ENCODE measurements around the gene PAPOLA.
"Not testable (repeated sequence)": the region's sequence is repeated elsewhere in the genome, so short reads cannot be mapped to it uniquely, and the experiment has no call there.

The PAPOLA gene

DNA sequence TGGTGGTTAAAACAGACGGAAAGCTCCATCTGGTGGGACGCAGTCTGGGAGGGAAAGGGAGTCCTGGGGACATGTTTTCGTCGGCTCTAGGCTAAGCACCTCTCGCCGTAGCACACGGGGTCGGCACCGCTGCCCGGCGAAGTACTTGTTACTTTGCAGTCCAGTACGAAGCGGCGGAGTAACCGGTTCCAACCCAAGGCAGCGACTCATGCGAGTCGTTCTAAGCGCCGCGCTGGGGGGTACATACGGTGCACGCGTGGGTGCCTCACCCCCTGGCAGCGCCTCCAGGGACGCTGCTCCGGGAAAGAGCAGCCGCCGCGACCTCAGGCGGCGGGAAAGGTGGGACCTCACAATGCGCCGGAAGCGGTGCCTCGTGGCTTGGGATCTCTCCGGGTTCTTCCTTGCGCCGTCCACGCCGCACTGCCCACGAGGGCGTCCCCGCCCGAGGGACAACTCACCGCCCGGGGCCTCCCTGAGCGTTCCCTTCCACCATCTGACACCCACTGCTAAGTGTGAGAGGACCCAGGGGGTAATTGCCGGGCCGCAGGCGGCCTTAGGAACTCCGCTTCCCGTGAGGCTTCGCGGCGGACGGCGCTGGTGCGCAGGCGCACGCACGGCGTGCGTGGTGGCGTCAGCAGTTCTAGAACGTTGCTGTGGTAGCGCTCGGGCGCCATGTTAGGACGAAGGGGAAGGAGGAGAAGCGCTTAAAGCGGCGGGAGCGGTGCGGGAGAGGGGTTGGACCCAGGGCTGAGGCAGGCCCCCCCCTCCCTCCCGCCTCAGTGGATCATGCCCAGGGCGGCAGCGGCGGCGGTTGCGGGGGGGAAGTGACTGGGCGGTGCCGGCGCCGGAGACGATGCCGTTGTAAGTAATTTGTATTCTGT lies at the start of gene PAPOLA:
TSS of gene PAPOLA (plus strand) at position 643 of the 881 bp plus-strand sequence. CDS start at position 854, 211 bp downstream.
- Mint-ChIP-seq H3K27ac (peak within 1 kb of the TSS; percentile 96), H3K27me3 (no peaks in the 10 kb centered on the region), H3K4me1 (peaks cover 54% of the 10 kb centered on the region), H3K36me3 (peaks cover 28% of the 10 kb centered on the region), H3K9me3 (no peaks in the 10 kb centered on the region), H3K4me3 (peak within 1 kb of the TSS; percentile 96)
- peak; percentile 96 for ATAC-seq

DNA sequence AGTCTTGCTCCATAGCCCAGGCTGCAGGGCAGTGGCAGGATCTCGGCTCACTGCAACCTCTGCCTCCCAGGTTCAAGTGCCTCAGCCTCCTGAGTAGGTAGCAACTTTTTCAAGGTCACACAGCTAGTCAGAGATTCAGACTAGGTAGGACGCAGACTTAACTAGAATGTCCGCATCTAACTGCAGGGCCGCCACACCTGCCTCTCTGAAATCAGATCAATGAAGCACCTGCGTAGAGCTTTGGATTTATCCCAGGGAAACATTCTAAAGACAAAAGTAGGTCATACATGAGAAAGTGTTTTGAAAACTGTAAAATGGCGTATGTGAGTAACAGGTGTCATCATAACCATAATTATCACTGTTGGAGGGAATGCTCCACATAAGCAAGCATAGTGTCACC lies 49.5 kb upstream of the PAPOLA start:
- H3K4me1 Mint-ChIP-seq, result no peaks in the 10 kb centered on the region
- no peaks in the 10 kb centered on the region for H3K36me3 Mint-ChIP-seq
- H3K9me3 Mint-ChIP-seq, result no peaks in the 10 kb centered on the region
- no peaks in the 10 kb centered on the region for H3K27me3 Mint-ChIP-seq
- no peak overlapping the region for H3K4me3 Mint-ChIP-seq
- no peak overlapping the region for H3K27ac Mint-ChIP-seq
- no peak for ATAC-seq

DNA sequence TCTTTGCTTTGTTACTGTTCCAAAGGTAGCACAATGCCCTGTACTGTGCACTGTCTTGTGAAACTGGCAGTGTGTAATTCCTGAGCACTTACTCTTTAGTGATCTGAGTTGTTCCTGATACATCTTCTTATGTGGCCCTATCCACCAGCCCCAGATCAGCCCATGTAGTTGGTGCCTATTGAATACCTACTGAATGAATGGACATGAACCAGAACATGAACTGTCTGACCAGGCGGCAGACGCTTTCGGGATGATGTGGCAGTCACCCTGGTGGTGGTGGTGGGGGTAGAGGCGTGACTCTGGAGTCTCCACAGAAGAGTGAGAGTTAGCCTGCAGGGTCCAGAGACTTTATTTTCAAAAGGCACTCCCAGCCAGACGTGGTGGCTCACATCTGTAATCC lies 46.6 kb upstream of the PAPOLA start:
- Mint-ChIP-seq H3K9me3 (no peaks in the 10 kb centered on the region), H3K4me3 (no peak overlapping the region), H3K27ac (no peak overlapping the region), H3K4me1 (no peaks in the 10 kb centered on the region), H3K27me3 (no peaks in the 10 kb centered on the region), H3K36me3 (no peaks in the 10 kb centered on the region)
- no peak for ATAC-seq

DNA sequence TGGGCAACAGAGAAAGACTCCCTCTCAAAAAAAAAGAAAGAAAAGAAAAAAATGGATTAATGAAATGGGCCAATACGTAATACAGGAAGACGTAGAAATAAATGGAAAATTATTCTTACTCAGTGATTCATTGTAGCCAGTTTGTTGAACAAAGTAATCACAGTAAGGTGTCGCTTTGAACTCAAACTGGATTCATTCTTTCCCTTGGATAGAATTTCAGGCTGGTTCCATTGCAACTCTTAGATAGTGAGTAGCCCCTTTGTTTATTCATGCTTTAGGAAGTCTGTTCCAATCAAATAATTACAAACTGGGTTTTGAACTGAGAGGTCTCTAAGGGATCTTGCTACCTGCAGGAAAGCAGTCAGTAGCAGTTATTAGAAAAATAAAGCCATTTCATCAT lies 42.3 kb upstream of the PAPOLA start:
- ATAC-seq, result no peak
- no peak overlapping the region for H3K27ac Mint-ChIP-seq
- no peak overlapping the region for H3K4me3 Mint-ChIP-seq
- no peaks in the 10 kb centered on the region for H3K36me3 Mint-ChIP-seq
- no peaks in the 10 kb centered on the region for H3K4me1 Mint-ChIP-seq
- H3K9me3 Mint-ChIP-seq, result no peaks in the 10 kb centered on the region
- H3K27me3 Mint-ChIP-seq, result no peaks in the 10 kb centered on the region

DNA sequence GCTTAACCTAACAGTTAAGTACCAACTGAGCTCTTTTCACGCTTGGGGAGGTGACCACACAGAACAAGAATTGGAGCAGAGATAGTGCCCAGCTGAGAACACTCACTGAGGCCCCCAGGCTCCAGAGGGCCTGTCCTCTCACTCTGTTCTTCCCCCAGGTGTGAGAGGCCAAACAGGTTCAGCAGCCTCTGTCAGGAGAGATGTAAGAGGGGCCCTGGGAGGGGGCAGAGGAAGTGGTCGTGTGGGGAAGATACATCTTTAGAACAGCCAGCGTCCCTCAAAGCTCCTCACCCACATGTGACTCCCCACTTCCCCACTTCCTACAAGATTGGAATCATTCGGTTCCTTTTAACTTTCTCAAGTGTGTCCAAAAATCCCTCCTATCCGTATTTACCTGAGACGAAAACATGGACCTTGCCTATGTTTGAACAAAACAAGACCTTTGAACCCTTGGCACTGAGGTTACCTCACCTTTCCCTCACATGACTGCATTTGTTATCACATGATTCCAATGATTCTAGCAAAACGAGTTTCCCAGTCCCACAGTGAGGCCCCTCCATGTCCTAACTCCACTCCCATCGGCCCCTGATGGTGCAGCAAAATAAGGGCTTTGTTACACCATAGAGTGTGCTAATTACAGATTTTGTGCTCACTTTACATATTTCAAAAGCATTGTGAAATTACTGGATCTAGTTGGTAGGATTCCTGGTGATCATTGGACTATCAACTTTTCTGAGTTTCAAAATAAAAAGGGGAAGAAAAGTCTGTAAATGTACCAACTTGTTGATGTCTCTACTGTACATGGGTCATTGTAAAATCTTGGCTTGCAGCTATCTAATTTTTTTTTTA lies 40.0 kb upstream of the PAPOLA start:
- Mint-ChIP-seq H3K4me1 (no peaks in the 10 kb centered on the region), H3K9me3 (no peaks in the 10 kb centered on the region), H3K27me3 (no peaks in the 10 kb centered on the region), H3K36me3 (no peaks in the 10 kb centered on the region), H3K4me3 (no peak overlapping the region), H3K27ac (no peak overlapping the region)
- ATAC-seq, result no peak

DNA sequence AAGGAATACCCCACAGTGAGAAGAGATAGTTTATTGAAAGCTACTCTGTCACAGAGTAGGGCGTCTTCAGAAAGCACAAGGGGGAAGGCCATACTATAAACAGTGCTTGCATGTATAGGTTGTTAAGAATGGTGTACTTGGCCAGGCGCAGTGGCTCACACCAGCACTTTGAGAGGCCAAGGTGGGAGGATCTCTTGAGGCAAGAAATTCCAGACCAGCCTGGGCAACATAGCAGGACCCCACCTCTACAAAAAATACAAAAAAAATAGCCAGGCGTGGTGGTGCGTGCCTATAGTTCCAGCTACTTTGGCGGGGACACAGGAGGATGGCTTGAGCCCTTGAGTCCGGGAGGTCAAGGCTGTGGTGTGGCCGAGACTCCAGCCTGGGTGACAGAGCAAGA lies 38.0 kb upstream of the PAPOLA start:
- Mint-ChIP-seq H3K27me3 (no peaks in the 10 kb centered on the region), H3K4me1 (no peaks in the 10 kb centered on the region), H3K9me3 (no peaks in the 10 kb centered on the region), H3K4me3 (no peak overlapping the region), H3K27ac (no peak overlapping the region), H3K36me3 (no peaks in the 10 kb centered on the region)
- no peak for ATAC-seq

DNA sequence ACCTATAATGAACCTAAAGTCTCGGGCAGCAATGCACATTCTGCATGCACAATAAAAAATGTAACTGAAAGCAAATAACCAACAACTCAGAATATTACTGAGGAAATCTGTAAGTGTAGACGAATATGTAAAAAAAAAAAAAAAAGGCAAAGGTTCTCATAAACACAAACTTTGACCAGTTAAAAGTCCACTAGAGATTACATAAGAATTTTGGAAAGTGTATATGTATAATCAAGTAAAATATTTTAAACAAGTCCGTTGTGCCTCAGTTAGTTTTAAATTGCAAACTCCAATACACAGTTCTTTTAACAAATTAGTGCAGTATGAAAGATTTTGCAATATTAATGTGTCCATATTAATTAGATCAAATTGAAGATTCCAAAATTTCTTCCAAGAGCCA lies 35.3 kb upstream of the PAPOLA start:
- ATAC-seq, result no peak
- Mint-ChIP-seq H3K36me3 (no peaks in the 10 kb centered on the region), H3K27ac (no peak overlapping the region), H3K9me3 (no peaks in the 10 kb centered on the region), H3K4me1 (no peaks in the 10 kb centered on the region), H3K4me3 (no peak overlapping the region), H3K27me3 (no peaks in the 10 kb centered on the region)

DNA sequence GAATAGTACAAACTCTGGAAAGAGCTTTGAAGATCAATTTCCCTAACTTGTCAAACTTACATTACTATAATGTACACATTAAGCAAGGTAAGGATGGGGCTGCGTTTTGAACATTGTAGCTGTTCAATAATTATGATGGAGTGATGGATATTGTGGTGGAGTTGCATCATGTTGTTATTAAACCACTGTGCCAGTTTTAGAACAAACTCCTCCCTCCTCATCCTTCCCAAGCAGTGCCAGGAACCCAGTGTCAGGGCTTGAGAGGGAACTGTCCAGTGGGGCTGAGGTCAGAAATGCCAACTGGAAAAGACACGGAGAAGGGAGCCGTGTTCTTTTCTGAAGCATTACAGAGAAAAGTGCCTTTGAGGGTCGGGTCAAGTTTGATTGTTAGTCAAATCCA lies 31.9 kb upstream of the PAPOLA start:
- no peak overlapping the region for H3K27ac Mint-ChIP-seq
- ATAC-seq, result no peak
- no peaks in the 10 kb centered on the region for H3K36me3 Mint-ChIP-seq
- H3K27me3 Mint-ChIP-seq, result no peaks in the 10 kb centered on the region
- no peaks in the 10 kb centered on the region for H3K4me1 Mint-ChIP-seq
- no peak overlapping the region for H3K4me3 Mint-ChIP-seq
- no peaks in the 10 kb centered on the region for H3K9me3 Mint-ChIP-seq

DNA sequence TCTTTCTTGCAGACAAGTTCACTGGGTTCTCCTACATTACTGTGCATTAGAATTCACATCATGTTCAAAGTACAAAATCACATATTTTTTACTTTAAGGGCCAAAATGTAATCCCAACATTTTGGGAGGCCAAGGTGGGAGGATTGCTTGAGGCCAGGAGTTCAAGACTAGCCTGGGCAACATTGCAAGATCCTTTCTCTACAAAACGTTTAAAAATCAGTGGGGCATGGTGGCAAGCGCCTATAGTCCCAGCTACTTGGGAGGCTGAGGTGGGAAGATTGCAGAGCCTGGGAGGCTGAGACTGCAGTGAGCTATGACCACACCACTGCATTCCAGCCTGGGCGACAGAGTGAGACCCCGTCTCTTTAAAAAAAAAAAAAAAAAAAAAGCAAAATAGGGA lies 31.2 kb upstream of the PAPOLA start:
- not testable (repeated sequence) for H3K9me3 Mint-ChIP-seq, H3K27me3 Mint-ChIP-seq, H3K4me3 Mint-ChIP-seq, H3K27ac Mint-ChIP-seq, ATAC-seq, H3K4me1 Mint-ChIP-seq, H3K36me3 Mint-ChIP-seq

DNA sequence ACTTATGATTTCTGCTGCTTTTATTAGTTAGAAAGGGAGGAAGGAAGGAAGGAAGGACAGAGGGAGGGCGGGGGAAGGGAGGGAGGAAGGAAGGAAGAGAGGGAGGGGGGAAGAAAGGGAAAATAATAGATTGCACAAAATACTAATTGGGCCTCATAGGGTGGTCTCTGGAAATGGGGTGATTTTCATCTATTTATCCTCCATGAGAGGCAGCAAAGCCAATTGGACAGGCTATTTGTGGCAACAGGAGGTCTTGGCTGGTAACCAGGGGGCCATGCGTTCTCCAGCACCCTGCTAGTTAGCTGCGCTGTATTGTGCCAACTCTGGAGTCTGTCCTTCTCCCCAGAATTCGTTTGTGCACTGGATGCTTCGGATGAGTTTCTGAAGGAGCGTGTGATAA lies 24.1 kb upstream of the PAPOLA start:
- ATAC-seq, result no peak
- Mint-ChIP-seq H3K4me1 (peaks cover 5% of the 10 kb centered on the region), H3K27me3 (no peaks in the 10 kb centered on the region), H3K27ac (no peak overlapping the region), H3K4me3 (no peak overlapping the region), H3K9me3 (no peaks in the 10 kb centered on the region), H3K36me3 (no peaks in the 10 kb centered on the region)

DNA sequence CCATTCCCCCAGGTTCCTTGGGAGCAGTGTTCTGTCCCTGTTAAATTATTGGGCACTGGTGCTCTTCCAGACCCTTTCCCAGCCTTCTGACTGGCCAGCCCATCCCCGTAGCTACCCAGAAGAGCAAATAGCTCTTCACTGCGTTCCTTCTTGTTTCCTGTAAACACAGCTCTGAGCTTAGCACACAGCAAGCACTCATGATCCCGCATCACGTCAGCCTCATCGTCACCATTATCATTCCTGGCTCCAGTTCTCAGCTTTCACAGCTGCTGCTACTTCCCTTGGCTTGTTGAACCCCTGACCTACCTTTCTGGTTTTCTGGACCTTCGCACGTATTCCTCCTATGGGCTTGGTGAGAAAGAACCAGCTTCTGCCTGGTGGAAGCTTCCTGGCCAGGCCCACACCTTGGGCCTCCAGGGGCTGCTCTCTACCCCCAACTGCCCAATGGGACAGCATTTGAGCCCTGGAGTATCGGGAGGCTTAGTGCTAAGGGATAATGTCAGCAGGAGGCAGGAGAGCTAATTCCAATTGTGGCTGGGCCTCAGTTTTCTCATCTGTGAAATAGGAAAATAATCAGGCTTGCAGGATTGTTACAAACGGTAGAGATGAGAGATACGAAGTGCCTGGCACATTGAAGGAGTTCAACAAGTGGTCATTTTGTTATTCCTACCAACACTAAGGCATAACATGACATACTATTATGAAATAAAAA lies 22.6 kb upstream of the PAPOLA start:
- Mint-ChIP-seq H3K4me3 (no peak overlapping the region), H3K36me3 (no peaks in the 10 kb centered on the region), H3K4me1 (peaks cover 6% of the 10 kb centered on the region), H3K27me3 (no peaks in the 10 kb centered on the region), H3K9me3 (no peaks in the 10 kb centered on the region), H3K27ac (no peak overlapping the region)
- no peak for ATAC-seq

DNA sequence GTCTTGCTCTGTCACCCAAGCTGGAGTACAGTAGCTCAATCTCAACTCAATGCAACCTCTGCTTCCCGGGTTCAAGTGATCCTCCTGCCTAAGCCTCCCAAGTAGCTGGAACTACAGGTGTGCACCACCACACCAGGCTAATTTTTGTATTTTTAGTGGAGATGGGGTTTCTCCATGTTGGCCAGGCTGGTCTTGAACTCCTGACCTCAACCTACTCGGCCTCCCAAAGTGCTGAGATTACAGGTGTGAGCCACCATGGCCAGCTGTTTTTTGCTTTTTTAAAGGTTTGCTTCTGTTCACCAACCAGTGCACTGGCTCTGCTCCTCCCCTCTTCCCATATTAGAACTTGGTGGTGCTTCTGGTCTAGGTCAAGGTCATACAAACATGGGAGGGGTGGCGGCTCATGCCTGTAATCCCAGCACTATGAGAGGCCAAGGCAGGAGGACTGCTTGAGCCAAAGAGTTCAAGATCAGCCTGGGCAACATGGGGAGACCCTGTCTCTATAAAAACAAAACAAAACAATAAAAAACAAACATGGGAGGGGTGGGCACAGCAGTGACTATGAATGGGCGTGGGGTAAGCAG lies 20.4 kb upstream of the PAPOLA start:
- Mint-ChIP-seq H3K27ac (no peak overlapping the region), H3K4me1 (peaks cover 14% of the 10 kb centered on the region), H3K36me3 (no peaks in the 10 kb centered on the region), H3K9me3 (no peaks in the 10 kb centered on the region), H3K27me3 (no peaks in the 10 kb centered on the region), H3K4me3 (no peak overlapping the region)
- ATAC-seq, result no peak

DNA sequence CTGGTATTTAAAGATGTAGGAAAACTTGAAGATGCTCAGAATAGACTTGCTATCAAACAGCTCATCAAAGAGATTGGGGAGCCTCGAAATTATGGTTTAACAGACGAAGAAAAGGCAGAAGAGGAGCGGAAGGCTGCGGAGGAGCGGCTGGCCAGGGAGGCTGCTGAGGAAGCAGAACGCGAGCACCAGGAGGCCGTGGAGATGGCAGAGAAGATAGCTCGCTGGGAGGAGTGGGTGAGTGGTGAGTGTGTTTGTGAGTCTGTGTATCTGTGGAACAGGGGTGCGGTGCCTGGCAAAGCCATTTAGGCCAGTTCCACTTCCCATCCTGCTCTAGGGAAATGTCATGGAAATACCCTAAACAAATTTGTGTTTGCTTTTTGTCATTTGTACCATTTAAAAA lies 19.2 kb upstream of the PAPOLA start:
- H3K9me3 Mint-ChIP-seq, result no peaks in the 10 kb centered on the region
- H3K36me3 Mint-ChIP-seq, result no peaks in the 10 kb centered on the region
- peaks cover 14% of the 10 kb centered on the region for H3K4me1 Mint-ChIP-seq
- no peak overlapping the region for H3K4me3 Mint-ChIP-seq
- ATAC-seq, result no peak
- no peak overlapping the region for H3K27ac Mint-ChIP-seq
- no peaks in the 10 kb centered on the region for H3K27me3 Mint-ChIP-seq

DNA sequence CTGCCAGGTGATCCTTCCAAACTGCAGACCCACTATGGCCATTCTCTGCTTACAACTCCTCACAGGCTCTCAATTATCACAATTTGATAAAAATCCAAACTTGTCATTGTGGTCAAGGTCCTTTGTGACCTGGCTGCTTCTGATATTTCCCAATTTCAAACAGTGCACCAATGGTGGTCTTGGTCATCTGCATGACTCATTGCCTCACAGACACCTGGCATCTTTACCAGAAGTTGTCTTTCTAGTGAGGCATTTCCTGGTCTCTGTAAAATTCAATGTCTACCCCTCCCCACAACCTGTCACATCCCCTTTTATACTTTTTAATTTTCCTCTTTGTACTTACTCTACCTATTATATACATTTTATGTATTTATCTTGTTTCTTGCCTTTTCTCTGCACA lies 17.8 kb upstream of the PAPOLA start:
- Mint-ChIP-seq H3K4me1 (peaks cover 14% of the 10 kb centered on the region), H3K27me3 (no peaks in the 10 kb centered on the region), H3K9me3 (no peaks in the 10 kb centered on the region), H3K27ac (no peak overlapping the region), H3K4me3 (no peak overlapping the region), H3K36me3 (no peaks in the 10 kb centered on the region)
- no peak for ATAC-seq

DNA sequence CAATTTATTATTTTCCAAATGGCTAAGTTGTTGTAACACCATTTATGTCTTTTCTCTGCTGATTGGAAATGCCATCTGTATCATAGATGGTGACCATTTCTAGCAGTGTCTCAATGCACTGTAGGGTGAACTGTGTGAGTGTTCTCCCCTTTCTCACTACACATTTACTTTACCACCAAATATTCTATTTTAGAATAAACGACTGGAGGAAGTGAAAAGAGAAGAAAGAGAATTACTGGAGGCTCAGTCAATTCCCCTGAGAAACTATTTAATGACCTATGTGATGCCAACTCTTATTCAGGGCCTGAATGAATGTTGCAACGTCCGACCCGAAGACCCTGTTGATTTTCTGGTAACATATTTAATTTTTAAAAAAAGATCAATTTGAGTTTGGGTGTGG lies 15.5 kb upstream of the PAPOLA start:
- peak; percentile 78 for ATAC-seq
- Mint-ChIP-seq H3K27ac (no peak overlapping the region), H3K36me3 (no peaks in the 10 kb centered on the region), H3K4me1 (peaks cover 14% of the 10 kb centered on the region), H3K4me3 (peak overlapping the region; percentile 12), H3K9me3 (no peaks in the 10 kb centered on the region), H3K27me3 (no peaks in the 10 kb centered on the region)

Data from stimulated activated memory B cell treated with anti-CD40 and anti-IgM and Interleukin-4, amounts not matched to agents 10 μg/mL and 1 μg/mL and 100 μg/mL, for 72 hours (primary cell).